ENCODE results near the gene SORBS2.

DNA sequence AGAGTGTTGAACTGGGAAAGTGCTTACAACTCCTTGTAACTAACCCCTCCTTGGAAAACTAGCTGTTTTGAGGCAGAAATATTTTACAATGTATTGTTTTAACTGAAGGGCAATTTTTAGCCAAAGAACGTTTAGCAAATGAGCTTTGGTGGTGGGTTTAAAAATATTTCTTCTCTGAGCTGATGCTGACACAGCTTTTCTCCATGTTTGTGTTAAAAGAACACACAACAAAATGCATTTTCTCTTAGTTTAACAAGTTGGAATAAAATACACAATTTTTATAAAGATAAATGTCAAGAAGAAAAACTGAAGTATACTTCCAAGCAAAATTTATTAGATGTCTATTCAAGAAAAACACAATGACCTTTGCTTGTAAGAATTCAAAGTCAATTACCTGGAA lies 226.8 kb downstream of the SORBS2 start:
- no peak for TF ChIP-seq CTCF (IDR thresholded peaks at IDR 0.05)
- no peak for TF ChIP-seq POLR2A (IDR thresholded peaks at IDR 0.05)
- no peak for TF ChIP-seq POLR2AphosphoS5 (IDR thresholded peaks at IDR 0.05)
- no peak for TF ChIP-seq EP300 (IDR thresholded peaks at IDR 0.05; ENCODE audit: low read depth)

All from transverse colon (tissue), 4 donors.